ENCODE results near the gene AMOTL2.

Gene AMOTL2

DNA sequence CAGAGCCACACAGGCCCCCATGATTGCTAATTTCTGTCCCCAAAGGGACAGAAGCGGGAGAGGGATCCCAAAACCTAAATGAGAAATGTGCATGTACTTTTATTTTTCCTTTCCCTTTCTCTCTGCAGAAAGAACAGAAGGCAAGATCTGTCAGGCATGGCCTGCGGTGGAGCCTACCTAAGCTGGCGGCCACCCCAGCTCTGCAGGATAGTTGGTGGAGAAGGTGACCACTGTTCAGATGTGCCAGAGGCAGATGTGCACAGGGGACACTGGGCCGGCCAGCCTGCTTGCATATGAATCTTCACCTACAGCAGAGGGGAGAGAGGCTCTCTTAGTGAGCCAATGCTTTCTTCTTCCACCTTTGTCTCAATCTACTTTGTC lies 2.1 kb upstream of the AMOTL2 start:
- H3K4me3 ChIP-seq (replicated peaks; ENCODE audit: low read depth, low read length) = no peak overlapping the region
- DNase-seq (ENCODE audit: low read depth) = no peak
- TF ChIP-seq, protein P1, sequence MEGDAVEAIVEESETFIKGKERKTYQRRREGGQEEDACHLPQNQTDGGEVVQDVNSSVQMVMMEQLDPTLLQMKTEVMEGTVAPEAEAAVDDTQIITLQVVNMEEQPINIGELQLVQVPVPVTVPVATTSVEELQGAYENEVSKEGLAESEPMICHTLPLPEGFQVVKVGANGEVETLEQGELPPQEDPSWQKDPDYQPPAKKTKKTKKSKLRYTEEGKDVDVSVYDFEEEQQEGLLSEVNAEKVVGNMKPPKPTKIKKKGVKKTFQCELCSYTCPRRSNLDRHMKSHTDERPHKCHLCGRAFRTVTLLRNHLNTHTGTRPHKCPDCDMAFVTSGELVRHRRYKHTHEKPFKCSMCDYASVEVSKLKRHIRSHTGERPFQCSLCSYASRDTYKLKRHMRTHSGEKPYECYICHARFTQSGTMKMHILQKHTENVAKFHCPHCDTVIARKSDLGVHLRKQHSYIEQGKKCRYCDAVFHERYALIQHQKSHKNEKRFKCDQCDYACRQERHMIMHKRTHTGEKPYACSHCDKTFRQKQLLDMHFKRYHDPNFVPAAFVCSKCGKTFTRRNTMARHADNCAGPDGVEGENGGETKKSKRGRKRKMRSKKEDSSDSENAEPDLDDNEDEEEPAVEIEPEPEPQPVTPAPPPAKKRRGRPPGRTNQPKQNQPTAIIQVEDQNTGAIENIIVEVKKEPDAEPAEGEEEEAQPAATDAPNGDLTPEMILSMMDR (IDR thresholded peaks at IDR 0.05; ENCODE audit: low read length, missing control alignments) = no peak

DNA sequence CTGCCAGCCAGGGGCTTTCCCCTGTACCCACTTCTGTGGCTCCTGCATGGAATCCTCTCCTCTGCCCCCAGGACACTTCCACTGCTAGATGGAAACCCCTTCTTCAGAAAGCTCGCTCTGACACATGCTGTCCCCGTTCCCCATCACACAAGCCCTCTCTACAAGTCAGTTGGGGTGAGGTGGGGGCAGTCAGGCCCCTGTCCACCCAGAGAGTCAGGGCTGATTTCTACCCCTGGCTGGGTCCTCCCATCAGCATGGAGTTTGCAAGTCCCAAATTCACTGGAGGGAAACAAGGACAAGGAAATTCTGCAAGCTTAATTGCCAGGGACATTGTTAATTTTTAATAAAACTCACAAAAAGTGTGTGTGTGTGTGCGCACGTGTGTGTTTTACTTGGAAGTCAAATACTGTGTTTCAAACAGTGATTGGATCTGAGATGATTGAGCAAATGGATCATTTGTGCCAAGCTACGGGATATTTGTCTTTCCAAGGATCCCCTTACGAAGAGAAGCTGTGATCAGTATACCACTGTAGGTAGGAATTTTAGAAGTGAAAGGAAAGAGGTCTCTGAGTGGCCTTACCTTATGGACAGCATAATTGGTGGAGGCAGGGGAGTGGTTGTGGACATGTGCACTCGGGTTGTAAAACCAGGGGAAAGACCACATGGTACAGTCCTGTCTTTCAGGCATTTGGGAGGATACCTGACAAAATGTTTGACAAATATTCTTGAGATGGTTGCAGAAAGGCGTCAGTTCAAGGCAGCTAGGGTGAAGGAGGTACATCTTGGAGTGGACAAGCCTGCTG lies 1.5 kb upstream of the AMOTL2 start:
- TF ChIP-seq, protein P1 (IDR thresholded peaks at IDR 0.05; ENCODE audit: low read length, missing control alignments) = no peak
- DNase-seq (ENCODE audit: low read depth) = no peak
- H3K4me3 ChIP-seq (replicated peaks; ENCODE audit: low read depth, low read length) = no peak overlapping the region

DNA sequence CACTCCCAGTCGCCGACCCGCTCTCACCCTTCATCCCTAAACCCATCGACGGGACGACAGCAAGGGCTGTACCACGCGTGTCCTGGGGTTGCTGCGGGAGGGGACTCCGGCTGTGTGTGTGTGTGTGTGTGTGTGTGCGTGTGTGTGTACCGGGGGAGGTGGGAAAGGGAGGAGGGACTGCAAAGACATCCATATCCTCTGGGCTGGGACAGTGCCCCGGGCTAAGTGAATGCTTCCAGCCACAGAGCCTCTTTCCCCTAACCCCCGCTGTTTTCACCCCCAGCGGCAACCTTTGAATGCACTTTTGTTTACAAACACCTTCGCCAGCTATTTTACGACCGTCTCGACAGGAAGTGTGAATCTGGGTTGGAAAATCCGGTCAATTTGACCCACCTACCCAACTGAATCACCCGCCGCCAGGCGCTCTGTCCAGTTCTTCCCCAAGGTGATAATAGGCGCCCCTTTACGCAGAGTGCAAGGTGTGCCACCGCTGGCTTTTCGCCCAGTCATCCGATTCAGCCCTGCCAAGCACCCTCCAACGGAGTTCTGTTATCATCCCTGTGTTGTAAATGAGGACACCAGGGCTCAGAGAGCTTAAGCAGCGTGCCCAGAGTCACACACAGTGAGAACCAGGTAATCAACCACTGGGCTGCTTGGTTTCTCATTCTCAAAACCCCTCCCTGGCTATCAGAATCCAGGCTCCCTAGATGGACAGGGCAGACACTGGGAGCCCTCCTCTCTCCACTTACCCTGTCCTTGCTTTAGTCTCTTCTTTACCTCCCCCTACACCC lies 739 bp upstream of the AMOTL2 start:
- DNase-seq (ENCODE audit: low read depth) = no peak
- peak overlapping the region; percentile 88 for H3K4me3 ChIP-seq (replicated peaks; ENCODE audit: low read depth, low read length)
- TF ChIP-seq, protein P1 (IDR thresholded peaks at IDR 0.05; ENCODE audit: low read length, missing control alignments) = no peak

DNA sequence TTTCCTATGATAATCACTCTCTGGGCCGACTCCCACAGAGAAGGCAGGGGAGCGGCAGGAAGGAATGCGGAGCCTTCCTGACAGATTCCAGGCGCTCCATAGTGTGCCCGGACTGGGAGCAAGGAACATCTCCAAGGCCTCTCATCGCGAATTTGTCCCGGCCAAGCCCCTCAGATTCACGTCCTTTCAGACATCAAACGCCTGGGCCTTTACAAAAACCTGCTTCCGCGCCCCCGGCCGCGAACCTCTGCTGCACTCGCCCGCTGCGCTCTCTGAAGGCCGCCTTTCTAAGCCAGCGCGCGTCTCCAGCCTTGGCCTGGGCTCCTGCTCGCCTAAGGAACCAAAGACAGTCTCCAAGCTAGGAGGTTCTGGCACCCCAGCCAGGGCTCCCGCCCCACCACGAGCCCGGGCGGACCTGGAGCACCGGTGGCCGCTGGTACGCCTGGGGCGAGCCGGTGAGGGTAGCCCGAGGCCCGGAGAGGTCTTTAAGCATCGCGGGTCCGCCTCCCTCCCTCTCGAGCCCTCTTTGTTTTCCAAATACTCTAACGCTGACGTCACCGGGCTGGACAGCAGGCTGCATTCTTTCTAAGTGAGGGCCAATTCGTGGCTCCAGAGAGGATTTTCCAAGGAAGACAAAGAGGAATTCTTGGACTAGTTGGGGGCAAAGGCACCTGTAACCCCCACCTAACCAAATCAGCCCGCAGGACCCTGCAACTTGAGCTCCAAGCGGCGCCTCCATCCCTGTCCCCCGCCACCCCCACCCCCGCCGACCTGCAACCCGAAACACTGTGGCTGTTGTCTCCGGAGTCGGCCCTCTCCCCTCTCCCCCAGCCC lies 759 bp downstream of the AMOTL2 start:
- H3K4me3 ChIP-seq (replicated peaks; ENCODE audit: low read depth, low read length) = peak overlapping the region; percentile 88
- DNase-seq (ENCODE audit: low read depth) = peak; percentile 95
- TF ChIP-seq, protein P1 (IDR thresholded peaks at IDR 0.05; ENCODE audit: low read length, missing control alignments) = no peak

DNA sequence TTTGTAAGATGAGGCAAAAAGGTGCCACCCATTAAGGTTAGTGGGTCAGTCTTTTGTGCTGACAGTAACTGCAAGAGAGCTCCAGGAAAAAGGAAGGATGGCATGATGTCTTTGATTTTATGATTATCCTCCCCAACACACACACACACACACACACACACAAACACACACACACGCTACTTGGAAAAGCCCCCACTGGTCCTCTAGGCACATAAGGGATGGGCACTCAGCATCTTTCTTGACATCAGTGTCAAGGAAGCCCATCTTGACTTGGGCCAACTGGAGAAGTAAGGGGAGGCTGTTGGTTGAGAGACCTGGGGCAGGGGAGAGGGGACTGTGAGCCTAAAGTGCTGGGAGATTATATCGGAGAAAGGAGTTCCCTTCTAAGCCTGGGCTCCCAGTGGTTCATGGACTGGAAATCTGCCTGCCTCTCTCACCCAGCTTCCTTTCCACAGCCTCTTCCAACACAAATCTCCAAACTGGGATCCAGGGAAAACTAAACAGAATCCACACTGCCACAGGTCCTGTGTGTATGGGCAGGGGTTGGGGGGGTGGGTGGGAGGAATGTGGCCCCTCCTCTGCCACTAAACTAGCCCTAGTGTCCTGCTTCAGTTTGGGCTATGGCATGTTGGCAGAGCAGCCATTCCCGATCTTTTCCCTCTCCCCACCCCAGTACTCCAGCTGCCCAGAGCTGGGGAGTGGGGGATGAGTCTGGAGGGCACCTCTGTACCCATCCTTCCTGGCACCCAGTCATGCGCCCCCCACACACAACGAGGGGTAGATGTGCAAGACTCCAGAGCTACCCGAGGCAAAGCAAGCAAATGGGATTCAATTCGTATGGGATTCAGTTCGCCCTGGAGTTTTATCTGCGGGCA lies 1.6 kb downstream of the AMOTL2 start:
- peak overlapping the region; percentile 88 for H3K4me3 ChIP-seq (replicated peaks; ENCODE audit: low read depth, low read length)
- TF ChIP-seq, protein P1 (IDR thresholded peaks at IDR 0.05; ENCODE audit: low read length, missing control alignments) = no peak
- no peak for DNase-seq (ENCODE audit: low read depth)

All from fibroblast of pulmonary artery (primary cell).